ENCODE measurements around the gene WDR37.

GRCh38 chr10:1102416-1102815 lies 46.2 kb downstream of the WDR37 start:
- TF ChIP-seq, protein P1, sequence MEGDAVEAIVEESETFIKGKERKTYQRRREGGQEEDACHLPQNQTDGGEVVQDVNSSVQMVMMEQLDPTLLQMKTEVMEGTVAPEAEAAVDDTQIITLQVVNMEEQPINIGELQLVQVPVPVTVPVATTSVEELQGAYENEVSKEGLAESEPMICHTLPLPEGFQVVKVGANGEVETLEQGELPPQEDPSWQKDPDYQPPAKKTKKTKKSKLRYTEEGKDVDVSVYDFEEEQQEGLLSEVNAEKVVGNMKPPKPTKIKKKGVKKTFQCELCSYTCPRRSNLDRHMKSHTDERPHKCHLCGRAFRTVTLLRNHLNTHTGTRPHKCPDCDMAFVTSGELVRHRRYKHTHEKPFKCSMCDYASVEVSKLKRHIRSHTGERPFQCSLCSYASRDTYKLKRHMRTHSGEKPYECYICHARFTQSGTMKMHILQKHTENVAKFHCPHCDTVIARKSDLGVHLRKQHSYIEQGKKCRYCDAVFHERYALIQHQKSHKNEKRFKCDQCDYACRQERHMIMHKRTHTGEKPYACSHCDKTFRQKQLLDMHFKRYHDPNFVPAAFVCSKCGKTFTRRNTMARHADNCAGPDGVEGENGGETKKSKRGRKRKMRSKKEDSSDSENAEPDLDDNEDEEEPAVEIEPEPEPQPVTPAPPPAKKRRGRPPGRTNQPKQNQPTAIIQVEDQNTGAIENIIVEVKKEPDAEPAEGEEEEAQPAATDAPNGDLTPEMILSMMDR (IDR thresholded peaks at IDR 0.05), result no peak
- TF ChIP-seq POLR2A (IDR thresholded peaks at IDR 0.05), result no peak

All from lower leg skin (tissue), 3 donors.